Measurements from ENCODE around the gene HHLA2. TPM values are rescaled to one million over a fixed set of nuclear protein-coding genes. Genes with fewer than 3 reads are reported as not detected.

Gene HHLA2
- total RNA-seq, 3 donors from 2014 or later (not counting 1 experiment from before 2014, with no cell fraction given), result 0.09 TPM; not detected in 2

GRCh38 chr3:108295421-108296175, 750 bp upstream of the HHLA2 start:
- peaks cover 0 to 13% of the 10 kb centered on the region in 2 donors for H3K4me1 Mint-ChIP-seq
- ATAC-seq (no peak), DNase-seq (no peak)
- intact Hi-C loops (cut with micrococcal nuclease), result no loop called here
- H3K27ac Mint-ChIP-seq, result no peak overlapping the region
- no peak overlapping the region for H3K4me3 ChIP-seq (ENCODE audit: low read length)
- no peaks in the 10 kb centered on the region for H3K27me3 ChIP-seq (ENCODE audit: control insufficient read depth, insufficient read depth, low read length)
- H3K27me3 Mint-ChIP-seq (ENCODE audit: low read depth in 2 of 2), result peaks cover 0 to 5% of the 10 kb centered on the region in 2 donors
- H3K27ac ChIP-seq (ENCODE audit: low read length), result no peak overlapping the region
- H3K36me3 Mint-ChIP-seq, result no peaks in the 10 kb centered on the region
- no peaks in the 10 kb centered on the region for H3K36me3 ChIP-seq (ENCODE audit: control insufficient read depth, insufficient read depth, low read length)
- H3K9me3 Mint-ChIP-seq, result no peaks in the 10 kb centered on the region
- no peak for TF ChIP-seq CTCF (IDR thresholded peaks at IDR 0.05)
- no peaks in the 10 kb centered on the region for H3K4me1 ChIP-seq (ENCODE audit: control insufficient read depth, insufficient read depth, low read length)
- H3K4me3 Mint-ChIP-seq, result no peak overlapping the region
- no peaks in the 10 kb centered on the region for H3K9me3 ChIP-seq (ENCODE audit: control insufficient read depth, insufficient read depth, low read length)
- WGBS (ENCODE audit: insufficient coverage), result 84% methylated on average over 5 of the region's 7 CpGs

DNA sequence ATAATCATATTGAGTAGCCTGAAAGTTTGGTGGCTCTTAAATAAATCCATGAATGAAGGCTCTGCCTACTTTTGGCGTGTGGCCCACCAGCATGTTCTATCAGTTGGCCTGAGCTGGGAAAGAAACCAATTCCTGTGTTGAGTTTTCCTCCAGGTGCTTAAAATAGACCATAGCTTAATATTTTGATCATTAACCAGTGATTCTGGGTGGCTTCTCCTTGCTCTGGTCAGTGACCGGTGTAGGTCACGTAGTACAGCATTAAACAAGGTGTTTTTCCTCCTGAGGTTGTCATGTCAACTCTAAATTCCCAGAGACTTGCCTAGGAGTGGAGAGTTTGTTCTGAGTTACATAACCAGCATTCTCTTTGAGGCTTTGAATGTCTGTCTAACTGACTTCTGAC, 1.3 kb downstream of the HHLA2 start:
- H3K27me3 ChIP-seq (ENCODE audit: control insufficient read depth, insufficient read depth, low read length), result no peaks in the 10 kb centered on the region
- no peaks in the 10 kb centered on the region for H3K36me3 Mint-ChIP-seq
- no peaks in the 10 kb centered on the region for H3K4me1 ChIP-seq (ENCODE audit: control insufficient read depth, insufficient read depth, low read length)
- H3K36me3 ChIP-seq (ENCODE audit: control insufficient read depth, insufficient read depth, low read length), result no peaks in the 10 kb centered on the region
- H3K27ac ChIP-seq (ENCODE audit: low read length), result no peak overlapping the region
- H3K4me1 Mint-ChIP-seq, result peaks cover 0 to 7% of the 10 kb centered on the region in 2 donors
- no peak for ATAC-seq
- DNase-seq, result no peak
- H3K4me3 Mint-ChIP-seq, result no peak overlapping the region
- no peaks in the 10 kb centered on the region for H3K9me3 Mint-ChIP-seq
- H3K9me3 ChIP-seq (ENCODE audit: control insufficient read depth, insufficient read depth, low read length), result no peaks in the 10 kb centered on the region
- WGBS (ENCODE audit: insufficient coverage), result 98% methylated on average over 3 of the region's 3 CpGs
- intact Hi-C loops (cut with micrococcal nuclease), result no loop called here
- H3K27ac Mint-ChIP-seq, result no peak overlapping the region
- TF ChIP-seq CTCF (IDR thresholded peaks at IDR 0.05), result no peak
- no peak overlapping the region for H3K4me3 ChIP-seq (ENCODE audit: low read length)
- peaks cover 0 to 7% of the 10 kb centered on the region in 2 donors for H3K27me3 Mint-ChIP-seq (ENCODE audit: low read depth in 2 of 2)

GRCh38 chr3:108298056-108298455, 1.7 kb downstream of the HHLA2 start:
- Mint-ChIP-seq H3K36me3 (no peaks in the 10 kb centered on the region), H3K4me3 (no peak overlapping the region)
- WGBS (ENCODE audit: insufficient coverage), result 90% methylated on average over 2 of the region's 2 CpGs

More at GRCh38 chr3:108298056-108298455, 1.7 kb downstream of the HHLA2 start:
- Histone ChIP-seq H3K27ac (ENCODE audit: low read length) (no peak overlapping the region), H3K27me3 (ENCODE audit: control insufficient read depth, insufficient read depth, low read length) (no peaks in the 10 kb centered on the region), H3K4me3 (ENCODE audit: low read length) (no peak overlapping the region), H3K9me3 (ENCODE audit: control insufficient read depth, insufficient read depth, low read length) (no peaks in the 10 kb centered on the region), H3K4me1 (ENCODE audit: control insufficient read depth, insufficient read depth, low read length) (no peaks in the 10 kb centered on the region), H3K36me3 (ENCODE audit: control insufficient read depth, insufficient read depth, low read length) (no peaks in the 10 kb centered on the region)
- H3K27ac Mint-ChIP-seq, result no peak overlapping the region
- peaks cover 0 to 3% of the 10 kb centered on the region in 2 donors for H3K4me1 Mint-ChIP-seq
- no peak for ATAC-seq
- H3K9me3 Mint-ChIP-seq, result no peaks in the 10 kb centered on the region
- intact Hi-C loops (cut with micrococcal nuclease), result no loop called here
- no peak for TF ChIP-seq CTCF (IDR thresholded peaks at IDR 0.05)
- H3K27me3 Mint-ChIP-seq (ENCODE audit: low read depth in 2 of 2), result peaks cover 0 to 7% of the 10 kb centered on the region in 2 donors
- no peak for DNase-seq
